Measurements from ENCODE around the gene NHSL1. TPM values are rescaled to one million over a fixed set of nuclear protein-coding genes. Genes with fewer than 3 reads are reported as not detected.

NHSL1 gene
- total RNA-seq, 1 experiment from 2014 or later: 32.1 TPM

GRCh38 chr6:138538390-138539031 is 39.2 kb upstream of the NHSL1 start:
- ChIA-PET POLR2A (no interaction called here), CTCF (interaction anchor here (0.7 to 1.8 kb wide), 3 partner anchors 15 to 109 kb away, joined by 3 to 10 read pairs (median 5); no protein-coding TSS in a partner anchor)
- no peak for DNase-seq (ENCODE audit: unreplicated experiment)
- intact Hi-C loops (cut with micrococcal nuclease): no loop called here
- Mint-ChIP-seq H3K4me3 (ENCODE audit: unreplicated experiment) (no peak overlapping the region), H3K27me3 (ENCODE audit: insufficient read depth, unreplicated experiment) (no peaks in the 10 kb centered on the region), H3K9me3 (ENCODE audit: unreplicated experiment) (no peaks in the 10 kb centered on the region), H3K27ac (ENCODE audit: low read depth, unreplicated experiment) (no peak overlapping the region), H3K36me3 (ENCODE audit: insufficient read depth, unreplicated experiment) (peaks cover 6% of the 10 kb centered on the region), H3K4me1 (ENCODE audit: insufficient read depth, unreplicated experiment) (no peaks in the 10 kb centered on the region)
- BruUV-seq (replicated peaks): no TSS peak
- no peak for TF ChIP-seq CTCF (IDR thresholded peaks at IDR 0.05; ENCODE audit: unreplicated experiment)

GRCh38 chr6:138537106-138537505 is 37.8 kb upstream of the NHSL1 start:
- POLR2A ChIA-PET: interaction anchor here (1.2 to 1.3 kb wide), 2 partner anchors 9 to 236 kb away, joined by 3 read pairs; partner anchors contain the start of gene CCDC28A
- DNase-seq (ENCODE audit: unreplicated experiment): no peak
- CTCF ChIA-PET: interaction anchor here (0.5 to 1.8 kb wide), 7 partner anchors 14 to 989 kb away, joined by 3 to 10 read pairs (median 3); no protein-coding TSS in a partner anchor
- Mint-ChIP-seq H3K4me3 (ENCODE audit: unreplicated experiment) (no peak overlapping the region), H3K36me3 (ENCODE audit: insufficient read depth, unreplicated experiment) (peaks cover 6% of the 10 kb centered on the region), H3K4me1 (ENCODE audit: insufficient read depth, unreplicated experiment) (no peaks in the 10 kb centered on the region), H3K9me3 (ENCODE audit: unreplicated experiment) (no peaks in the 10 kb centered on the region), H3K27ac (ENCODE audit: low read depth, unreplicated experiment) (no peak overlapping the region), H3K27me3 (ENCODE audit: insufficient read depth, unreplicated experiment) (no peaks in the 10 kb centered on the region)
- BruUV-seq (replicated peaks): no TSS peak
- intact Hi-C loops (cut with micrococcal nuclease): no loop called here
- no peak for TF ChIP-seq CTCF (IDR thresholded peaks at IDR 0.05; ENCODE audit: unreplicated experiment)

- DNase-seq (ENCODE audit: unreplicated experiment): no peak
- no peak overlapping the region for H3K27ac Mint-ChIP-seq (ENCODE audit: low read depth, unreplicated experiment)
- H3K27me3 Mint-ChIP-seq (ENCODE audit: insufficient read depth, unreplicated experiment): no peaks in the 10 kb centered on the region
- no peak for TF ChIP-seq CTCF (IDR thresholded peaks at IDR 0.05; ENCODE audit: unreplicated experiment)
- no peaks in the 10 kb centered on the region for H3K9me3 Mint-ChIP-seq (ENCODE audit: unreplicated experiment)
- peaks cover 6% of the 10 kb centered on the region for H3K36me3 Mint-ChIP-seq (ENCODE audit: insufficient read depth, unreplicated experiment)
- no peaks in the 10 kb centered on the region for H3K4me1 Mint-ChIP-seq (ENCODE audit: insufficient read depth, unreplicated experiment)
- ChIA-PET POLR2A (no interaction called here), CTCF (interaction anchor here (0.7 to 1.1 kb wide), 2 partner anchors 211 to 420 kb away, joined by 3 to 4 read pairs; no protein-coding TSS in a partner anchor)
- no peak overlapping the region for H3K4me3 Mint-ChIP-seq (ENCODE audit: unreplicated experiment)
- BruUV-seq (replicated peaks): no TSS peak
- intact Hi-C loops (cut with micrococcal nuclease): no loop called here
Measured at GRCh38 chr6:138535728-138536455, 36.6 kb upstream of the NHSL1 start.

GRCh38 chr6:138533667-138534066 is 34.4 kb upstream of the NHSL1 start:
- no peaks in the 10 kb centered on the region for H3K4me1 Mint-ChIP-seq (ENCODE audit: insufficient read depth, unreplicated experiment)
- peaks cover 12% of the 10 kb centered on the region for H3K36me3 Mint-ChIP-seq (ENCODE audit: insufficient read depth, unreplicated experiment)
- no peak overlapping the region for H3K4me3 Mint-ChIP-seq (ENCODE audit: unreplicated experiment)
- no peak overlapping the region for H3K27ac Mint-ChIP-seq (ENCODE audit: low read depth, unreplicated experiment)
- H3K9me3 Mint-ChIP-seq (ENCODE audit: unreplicated experiment): no peaks in the 10 kb centered on the region
- ChIA-PET POLR2A (interaction anchor here (0.6 kb wide), 1 partner anchor 143 kb away, joined by 3 read pairs; no protein-coding TSS in a partner anchor), CTCF (interaction anchor here (1.0 to 1.7 kb wide), 2 partner anchors 13 to 55 kb away, joined by 3 to 7 read pairs; no protein-coding TSS in a partner anchor)
- TF ChIP-seq CTCF (IDR thresholded peaks at IDR 0.05; ENCODE audit: unreplicated experiment): no peak
- BruUV-seq (replicated peaks): no TSS peak
- intact Hi-C loops (cut with micrococcal nuclease): no loop called here
- no peak for DNase-seq (ENCODE audit: unreplicated experiment)
- H3K27me3 Mint-ChIP-seq (ENCODE audit: insufficient read depth, unreplicated experiment): no peaks in the 10 kb centered on the region
